Epithelial cell of proximal tubule (primary cell): ENCODE data around the gene FBXO40. TPM values are rescaled to one million over a fixed set of nuclear protein-coding genes. Genes with fewer than 3 reads are reported as not detected.

ENCODE experiments used
- DNase-seq: peaks from one replicate; pipeline ENCODE4 v3.0.0-alpha.2; 2011; ENCODE audit warnings: low read depth
- H3K4me3 ChIP-seq: 2 replicates; pipeline ENCODE4 v1.5.1; 2011; ENCODE audit warnings: low read depth, mild to moderate bottlenecking, low read length
- total RNA-seq: library from RNA; depleted of rRNA; stranded (reverse); fragments of >200 nt; gene quantifications from 2 replicates; pipeline ENCODE4 v1.2.3, GENCODE V29; 2015
- TF ChIP-seq, protein P1 (sequence below): conservative IDR thresholded peaks from 2 replicates; pipeline ENCODE4 v1.5.1; 2012; ENCODE audit warnings: low read depth, mild to moderate bottlenecking, low read length

Gene FBXO40
- total RNA-seq, 1 donor from 2014 or later = not detected

DNA sequence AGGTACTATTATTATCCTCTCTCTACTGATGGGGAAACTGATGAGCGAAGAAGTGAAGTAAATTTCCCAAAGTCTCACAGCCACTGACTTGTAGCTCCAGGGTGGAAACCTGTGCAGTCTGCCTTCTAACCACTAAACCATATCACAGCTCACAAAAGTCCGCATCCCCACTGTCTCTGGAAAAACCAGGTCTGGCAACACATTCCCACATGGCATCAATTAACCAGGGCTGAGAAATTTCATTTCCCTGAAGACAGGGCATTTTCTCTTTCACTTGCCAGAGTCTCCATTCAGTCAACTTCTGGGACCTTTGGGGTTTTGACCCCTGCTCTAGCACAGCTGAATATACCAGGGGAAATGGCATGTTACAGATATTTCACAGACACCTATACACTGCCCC, 26.5 kb downstream of the FBXO40 start:
- TF ChIP-seq, protein P1, sequence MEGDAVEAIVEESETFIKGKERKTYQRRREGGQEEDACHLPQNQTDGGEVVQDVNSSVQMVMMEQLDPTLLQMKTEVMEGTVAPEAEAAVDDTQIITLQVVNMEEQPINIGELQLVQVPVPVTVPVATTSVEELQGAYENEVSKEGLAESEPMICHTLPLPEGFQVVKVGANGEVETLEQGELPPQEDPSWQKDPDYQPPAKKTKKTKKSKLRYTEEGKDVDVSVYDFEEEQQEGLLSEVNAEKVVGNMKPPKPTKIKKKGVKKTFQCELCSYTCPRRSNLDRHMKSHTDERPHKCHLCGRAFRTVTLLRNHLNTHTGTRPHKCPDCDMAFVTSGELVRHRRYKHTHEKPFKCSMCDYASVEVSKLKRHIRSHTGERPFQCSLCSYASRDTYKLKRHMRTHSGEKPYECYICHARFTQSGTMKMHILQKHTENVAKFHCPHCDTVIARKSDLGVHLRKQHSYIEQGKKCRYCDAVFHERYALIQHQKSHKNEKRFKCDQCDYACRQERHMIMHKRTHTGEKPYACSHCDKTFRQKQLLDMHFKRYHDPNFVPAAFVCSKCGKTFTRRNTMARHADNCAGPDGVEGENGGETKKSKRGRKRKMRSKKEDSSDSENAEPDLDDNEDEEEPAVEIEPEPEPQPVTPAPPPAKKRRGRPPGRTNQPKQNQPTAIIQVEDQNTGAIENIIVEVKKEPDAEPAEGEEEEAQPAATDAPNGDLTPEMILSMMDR = no peak
- DNase-seq = no peak
- H3K4me3 ChIP-seq = no peak overlapping the region

DNA sequence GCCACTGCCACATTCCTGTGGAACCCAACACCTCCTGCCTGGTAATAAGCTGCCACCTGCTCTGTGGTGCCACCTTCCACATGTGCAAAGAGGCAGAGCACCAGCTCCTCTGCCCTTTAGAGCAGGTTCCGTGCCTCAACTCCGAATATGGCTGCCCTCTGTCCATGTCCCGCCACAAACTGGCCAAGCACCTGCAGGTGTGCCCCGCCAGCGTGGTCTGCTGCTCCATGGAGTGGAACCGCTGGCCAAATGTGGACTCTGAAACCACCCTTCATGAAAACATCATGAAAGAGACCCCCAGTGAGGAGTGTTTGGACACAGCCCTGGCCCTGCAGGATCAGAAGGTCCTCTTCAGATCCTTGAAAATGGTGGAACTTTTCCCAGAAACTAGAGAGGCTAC, 28.3 kb downstream of the FBXO40 start:
- no peak for DNase-seq
- no peak overlapping the region for H3K4me3 ChIP-seq
- TF ChIP-seq, protein P1 = no peak

DNA sequence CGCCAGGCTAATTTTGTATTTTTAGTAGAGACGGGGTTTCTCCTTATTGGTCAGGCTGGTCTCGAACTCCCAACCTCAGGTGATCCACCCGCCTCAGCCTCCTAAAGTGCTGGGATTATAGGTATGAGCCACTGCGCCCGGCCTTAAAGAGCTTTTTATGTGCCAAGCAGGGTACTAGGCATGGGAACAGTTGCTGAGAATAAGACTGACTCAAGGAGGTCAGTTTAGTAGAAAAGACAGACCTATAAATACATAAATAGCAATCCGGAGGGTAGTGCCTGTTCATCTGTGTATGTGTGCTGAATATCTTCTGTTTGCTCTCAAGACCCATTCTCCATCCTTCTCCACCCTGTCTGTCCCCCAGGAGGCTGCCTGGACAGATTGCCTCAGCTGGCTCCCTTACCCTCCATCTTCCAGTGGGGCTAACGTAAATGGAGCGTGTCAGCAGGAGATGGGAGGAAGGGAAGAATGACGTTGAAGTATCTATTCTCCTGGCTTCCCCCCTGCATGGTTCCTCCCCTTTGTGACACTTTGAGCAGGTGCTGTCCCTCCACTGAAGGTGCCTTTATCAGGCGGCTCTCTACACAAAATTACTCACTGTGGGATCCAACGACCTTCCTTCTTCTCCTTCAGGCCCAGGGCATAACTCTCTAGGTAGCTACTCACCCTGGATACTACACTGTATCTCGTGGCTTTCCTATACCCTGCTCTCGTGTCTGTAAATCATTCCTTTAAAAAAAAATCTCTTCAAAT, 31.1 kb downstream of the FBXO40 start:
- TF ChIP-seq, protein P1 = no peak
- H3K4me3 ChIP-seq = no peak overlapping the region
- DNase-seq = no peak

DNA sequence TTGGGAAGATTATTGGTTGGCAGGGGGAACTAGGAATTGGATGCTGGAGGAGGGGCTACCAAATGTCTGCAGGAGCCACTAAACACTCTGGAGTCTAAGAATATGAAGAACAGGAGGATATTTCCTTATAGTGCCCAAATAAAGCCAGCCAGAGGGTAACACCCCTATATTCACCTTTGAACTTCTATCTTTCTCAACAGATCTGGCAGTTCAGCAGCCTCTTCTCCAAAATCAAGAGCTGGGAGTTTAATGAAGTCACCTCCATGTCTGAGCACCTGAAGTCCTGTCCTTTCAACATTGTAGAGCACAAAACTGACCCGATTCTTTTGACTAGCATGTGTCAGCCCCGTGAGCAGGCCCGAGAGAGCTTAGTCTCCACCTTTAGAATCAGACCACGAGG, 33.3 kb downstream of the FBXO40 start:
- no peak for DNase-seq
- TF ChIP-seq, protein P1 = no peak
- no peak overlapping the region for H3K4me3 ChIP-seq

DNA sequence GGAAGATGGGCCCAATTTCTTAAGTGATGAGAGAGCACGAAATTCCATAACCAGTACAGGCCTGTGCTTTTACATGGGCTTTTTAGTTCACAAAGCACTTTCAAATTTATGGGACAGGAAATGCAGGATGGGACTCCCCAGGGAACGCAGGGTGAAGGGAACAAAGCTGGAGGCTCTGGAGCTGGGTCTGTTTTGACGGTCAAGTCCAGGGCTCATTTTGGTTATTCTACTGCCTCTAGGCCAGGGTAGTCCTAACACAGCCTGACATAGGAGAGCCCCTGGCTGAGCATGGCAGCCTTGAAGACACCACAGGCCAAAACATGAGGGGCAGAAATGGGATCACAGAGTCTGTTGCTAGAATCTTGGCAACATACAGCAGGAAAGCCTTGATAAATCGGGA, 34.0 kb downstream of the FBXO40 start:
- DNase-seq = no peak
- no peak overlapping the region for H3K4me3 ChIP-seq
- TF ChIP-seq, protein P1 = no peak

DNA sequence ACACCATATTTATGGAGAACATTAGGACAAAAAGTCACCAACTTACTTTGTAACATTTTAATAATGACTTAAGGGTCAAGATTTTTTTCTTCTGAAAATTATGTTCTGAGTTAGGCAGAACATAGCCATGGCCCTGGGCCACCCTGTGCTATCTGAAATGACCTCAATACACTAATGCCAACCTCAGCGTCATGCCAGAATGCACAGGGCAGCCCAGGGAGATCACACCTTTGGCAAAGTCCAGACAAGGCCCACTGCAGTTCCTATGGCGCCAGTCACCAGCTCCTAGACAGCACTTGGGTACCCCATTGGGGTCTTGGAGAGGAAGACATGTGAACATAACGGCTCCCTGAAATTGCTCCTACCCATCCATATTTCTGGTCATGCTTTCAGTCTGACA, 34.4 kb downstream of the FBXO40 start:
- TF ChIP-seq, protein P1 = no peak
- DNase-seq = no peak
- no peak overlapping the region for H3K4me3 ChIP-seq

DNA sequence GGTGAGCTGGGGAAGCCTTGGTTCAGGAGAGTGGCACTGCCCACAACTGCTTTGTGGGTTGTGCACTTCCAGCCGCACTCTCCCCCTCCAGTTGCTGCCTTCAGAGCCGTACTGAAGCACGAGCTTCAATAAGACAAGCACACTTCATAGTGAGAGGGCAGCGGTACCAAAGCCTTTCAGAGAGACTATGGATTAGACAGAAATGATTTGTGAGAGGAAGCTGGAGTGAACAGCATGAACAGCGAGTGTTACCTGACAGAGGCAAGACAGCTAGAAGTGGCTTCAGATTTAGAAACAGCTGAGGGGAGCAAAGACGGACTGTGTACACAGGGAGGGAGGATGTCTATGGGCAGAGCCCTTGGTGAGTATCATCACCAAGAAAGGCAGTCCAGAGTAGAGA, 36.4 kb downstream of the FBXO40 start:
- TF ChIP-seq, protein P1 = no peak
- no peak overlapping the region for H3K4me3 ChIP-seq
- no peak for DNase-seq
